Stimulated activated CD8-positive, alpha-beta memory T cell treated with anti-CD3 and anti-CD28 coated beads, Interleukin-12 subunit alpha, Interleukin-12 subunit beta, amount 100 ng/mL, for 24 hours (primary cell): ENCODE data around the gene KNCN.

Source experiments
- DNase-seq: peaks from one replicate; pipeline ENCODE4 v3.0.0-alpha.2; 2020; ENCODE audit errors: extremely low read depth

The KNCN gene

DNA sequence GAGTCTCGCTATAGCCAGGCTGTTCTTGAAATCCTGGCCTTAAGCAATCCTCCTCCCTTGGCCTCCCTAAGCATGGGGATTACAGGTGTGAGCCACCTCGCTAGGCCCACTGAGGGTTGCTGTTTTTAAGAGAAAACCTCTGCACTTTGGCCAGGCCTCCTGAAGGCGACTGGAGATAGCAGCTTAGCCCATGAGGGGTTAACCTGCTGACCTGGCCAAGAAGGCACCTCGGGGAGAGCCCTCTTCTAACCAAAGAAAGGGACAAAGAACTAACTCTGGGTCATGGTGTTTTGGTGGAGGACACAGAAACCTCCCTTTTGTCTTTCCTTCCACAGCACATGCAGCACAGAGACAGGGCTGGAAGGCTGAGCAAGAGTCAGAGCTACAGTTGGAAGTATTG is 17.7 kb upstream of the KNCN start:
- DNase-seq, result no peak

DNA sequence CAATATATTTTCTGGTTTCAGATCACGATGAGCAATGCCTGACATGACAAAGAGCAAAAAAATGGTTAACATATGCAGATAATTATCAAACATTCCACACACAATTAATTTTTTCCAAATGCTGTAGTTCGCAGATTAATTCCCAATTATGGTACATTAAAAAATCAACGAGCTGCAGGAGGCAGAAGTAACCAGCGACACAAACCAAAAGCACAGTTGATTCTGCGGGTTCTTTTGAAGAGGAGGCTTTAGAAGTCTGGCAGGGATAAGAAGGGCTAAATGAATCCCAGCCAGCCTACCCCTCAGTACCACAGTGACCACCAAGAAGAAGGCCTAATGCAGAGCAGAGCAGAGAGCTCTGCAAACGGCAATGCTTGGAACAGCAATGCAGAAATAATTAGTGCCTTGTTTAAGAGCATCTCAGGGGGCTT is 17.0 kb upstream of the KNCN start:
- DNase-seq, result no peak

DNA sequence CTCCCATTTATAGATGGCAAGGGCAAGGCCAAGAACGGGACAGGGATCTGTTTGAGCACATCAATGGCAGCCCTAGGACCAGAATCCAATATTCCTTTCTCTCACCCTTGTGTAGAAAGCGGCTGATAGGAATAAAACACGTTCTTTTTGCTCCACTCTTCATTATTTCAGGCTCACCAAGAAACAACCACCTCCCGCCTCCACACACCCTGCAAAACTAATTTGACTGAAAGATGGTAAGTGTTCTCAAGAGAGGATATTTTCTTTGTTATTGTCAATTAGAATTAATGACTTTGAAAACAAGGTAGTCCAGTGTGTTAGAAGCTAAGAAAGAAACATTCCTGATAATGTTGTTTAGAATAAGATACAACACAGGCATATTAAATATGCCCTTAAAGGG is 11.9 kb upstream of the KNCN start:
- no peak for DNase-seq

DNA sequence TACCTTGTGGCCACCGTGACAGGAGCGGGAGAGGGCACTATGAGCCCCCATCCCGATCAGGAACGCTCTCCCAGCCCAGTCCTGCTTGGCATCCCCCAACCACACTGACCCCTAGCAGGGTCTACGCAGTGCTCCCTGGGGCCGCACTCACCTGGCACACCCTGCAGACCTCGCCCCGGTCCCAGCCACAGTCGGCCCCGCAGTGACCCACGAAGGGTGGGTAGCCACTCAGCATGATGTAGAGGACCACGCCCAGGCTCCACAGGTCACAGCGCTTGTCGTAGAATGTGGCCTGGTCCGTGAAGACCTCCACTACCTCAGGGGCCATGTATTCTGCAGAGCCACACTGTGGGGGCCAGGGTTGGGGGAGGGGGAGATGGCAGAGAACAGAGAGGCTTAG is 11.1 kb upstream of the KNCN start:
- DNase-seq, result no peak

DNA sequence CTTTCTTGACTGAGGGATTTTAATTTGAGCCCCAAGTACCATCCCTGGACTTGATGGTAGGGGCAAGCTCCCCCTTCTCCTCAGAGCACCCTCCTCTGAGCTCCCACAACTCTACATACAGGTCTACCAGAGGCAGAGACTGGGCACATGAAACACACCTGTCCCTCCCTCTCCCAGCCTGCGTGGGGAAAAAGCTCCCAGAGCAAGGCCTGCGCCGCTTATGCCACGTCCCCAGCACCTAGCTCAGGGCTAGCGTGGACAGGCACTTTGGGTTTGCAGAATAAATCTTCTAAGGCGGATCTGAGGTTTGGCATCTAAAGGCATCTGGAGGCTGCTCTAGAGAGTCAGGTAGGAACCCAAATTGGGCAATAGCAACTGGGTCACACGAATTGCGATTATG is 7.5 kb upstream of the KNCN start:
- DNase-seq, result no peak

DNA sequence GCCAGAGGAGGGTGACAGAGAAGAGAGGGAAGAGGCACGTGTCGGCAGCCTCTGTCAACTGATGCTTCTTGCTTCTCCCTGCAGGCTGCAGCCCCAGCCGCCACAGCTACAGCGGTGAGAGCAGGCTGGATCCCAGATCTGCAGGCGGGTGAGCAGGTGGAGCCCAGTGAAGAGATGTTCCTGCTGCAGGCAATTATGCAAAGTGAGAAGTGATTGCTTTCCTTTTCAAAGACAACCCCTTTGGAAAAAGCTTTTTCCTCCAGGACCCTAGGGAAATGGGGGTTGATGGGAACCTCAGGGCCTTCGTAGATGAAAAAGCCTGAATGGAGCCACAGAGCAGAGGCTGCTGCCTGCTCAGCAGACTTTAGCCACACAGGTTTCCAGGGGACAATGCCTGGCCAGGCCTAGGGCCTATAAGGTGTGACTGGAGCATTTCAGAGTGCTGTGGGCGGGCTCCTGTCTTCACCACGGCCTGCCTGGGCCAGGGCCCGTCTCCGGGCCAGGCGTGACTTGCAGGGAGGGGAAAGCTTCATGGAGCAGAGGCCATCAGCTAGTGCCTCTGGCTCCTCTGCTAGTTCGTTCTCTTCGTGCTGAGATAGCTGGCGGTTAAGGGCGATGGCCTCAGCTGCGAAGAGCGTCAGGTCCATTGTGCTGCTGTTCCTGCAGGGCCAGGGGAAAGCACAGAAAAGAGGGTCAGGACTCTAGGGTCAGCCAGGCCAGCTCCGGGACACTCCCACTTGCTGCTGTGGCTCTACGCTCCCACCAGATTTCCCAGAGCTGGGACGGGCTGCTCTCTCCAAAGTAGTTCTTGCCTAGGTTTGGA is 6.9 kb upstream of the KNCN start:
- DNase-seq, result no peak

DNA sequence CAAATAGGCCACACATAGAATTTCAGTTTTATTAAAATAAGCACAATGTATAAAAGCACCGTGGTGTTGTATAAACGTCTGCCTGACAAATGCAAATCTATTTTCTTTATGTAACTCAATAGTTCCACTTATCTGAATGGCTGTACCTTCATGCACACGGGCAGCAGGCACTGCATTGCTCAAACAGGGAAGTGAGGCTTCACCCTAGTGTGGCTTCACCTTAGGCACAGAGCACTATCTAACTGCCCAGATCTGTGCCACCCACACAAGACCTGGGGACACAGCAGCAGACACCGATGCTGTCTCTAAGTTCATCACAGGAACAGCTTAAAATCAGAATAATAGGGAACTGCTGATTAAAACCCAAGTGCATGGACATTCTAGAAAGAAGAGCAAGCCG is 6.0 kb upstream of the KNCN start:
- no peak for DNase-seq

- DNase-seq, result no peak
These were observed 5.4 kb upstream of the KNCN start for GRCh38 chr1:46556822-46557221.

DNA sequence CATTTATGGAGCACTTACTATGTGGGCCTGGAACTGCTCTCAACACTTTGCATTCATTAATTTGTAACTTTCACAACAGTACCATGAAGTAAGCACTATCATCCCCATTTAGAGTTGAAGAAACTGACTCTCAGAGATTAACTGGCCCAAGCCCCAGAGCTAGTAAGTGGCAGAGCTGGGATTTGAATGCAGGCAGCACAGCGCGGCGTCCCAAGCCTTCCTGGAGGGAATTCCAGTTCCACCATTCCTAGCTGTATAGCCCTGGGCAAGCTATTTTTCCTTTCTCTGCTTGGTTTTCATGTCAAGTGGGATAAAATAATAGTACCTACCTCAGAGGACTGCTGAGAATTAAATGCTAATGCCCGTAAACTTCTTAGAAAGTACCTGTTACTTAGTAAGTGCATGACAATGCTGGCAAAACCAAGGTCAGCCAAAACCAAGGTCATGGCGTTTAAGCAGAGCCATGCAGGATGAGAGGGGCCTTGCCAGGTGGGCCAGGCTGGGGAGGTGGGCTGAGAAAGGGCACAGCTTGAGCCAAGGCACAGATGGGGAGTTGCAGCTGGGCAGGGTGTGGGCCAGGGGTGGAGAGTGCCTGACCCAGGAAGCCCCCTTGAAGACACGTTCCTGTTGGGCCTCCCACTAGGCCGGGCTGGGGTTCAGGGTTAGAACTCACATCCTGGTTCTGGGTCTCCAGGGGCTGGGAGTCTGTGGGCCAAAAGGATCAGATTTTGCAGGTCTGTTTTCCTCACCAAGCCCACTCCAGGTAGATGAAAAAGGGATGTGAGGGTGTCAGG is 4.6 kb upstream of the KNCN start:
- no peak for DNase-seq

GRCh38 chr1:46554597-46555381 is 3.3 kb upstream of the KNCN start:
- no peak for DNase-seq

DNA sequence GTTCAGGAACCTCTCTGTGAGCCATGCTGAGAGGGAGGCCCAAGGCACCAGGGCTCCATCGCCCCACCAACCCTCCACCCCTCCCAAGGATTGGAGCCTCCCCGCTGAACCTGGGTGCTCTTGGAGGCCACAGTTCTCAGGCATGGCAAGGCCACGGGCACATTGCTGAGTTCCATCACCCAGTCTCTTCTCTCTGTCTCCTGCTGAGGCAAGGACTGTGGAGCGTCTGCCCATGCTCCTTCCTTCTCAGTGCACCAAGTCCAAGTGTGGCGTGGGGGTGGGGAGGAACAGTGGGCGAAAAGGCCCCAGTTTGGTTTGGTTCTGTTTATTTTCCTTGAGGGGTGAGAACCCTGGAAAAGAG is 2.8 kb upstream of the KNCN start:
- no peak for DNase-seq

DNA sequence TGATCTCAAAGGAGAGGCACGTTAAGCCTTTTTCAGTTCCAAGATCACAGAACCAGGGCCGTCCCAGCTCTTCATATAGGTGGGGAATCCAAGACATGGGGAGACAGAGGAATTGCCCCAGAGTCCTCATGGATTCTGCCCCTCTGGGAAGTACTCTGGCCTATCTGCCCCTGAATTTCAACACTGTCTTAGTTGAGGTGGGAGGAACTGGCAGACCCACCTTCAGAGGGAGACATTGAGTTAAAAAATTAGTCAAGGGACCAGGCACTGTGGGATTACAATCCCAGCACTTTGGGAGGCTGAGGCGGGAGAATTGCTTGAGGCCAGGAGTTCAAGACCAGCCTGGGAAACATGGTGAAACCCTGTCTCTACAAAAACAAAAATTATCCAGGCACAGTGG is 2.1 kb upstream of the KNCN start:
- no peak for DNase-seq

DNA sequence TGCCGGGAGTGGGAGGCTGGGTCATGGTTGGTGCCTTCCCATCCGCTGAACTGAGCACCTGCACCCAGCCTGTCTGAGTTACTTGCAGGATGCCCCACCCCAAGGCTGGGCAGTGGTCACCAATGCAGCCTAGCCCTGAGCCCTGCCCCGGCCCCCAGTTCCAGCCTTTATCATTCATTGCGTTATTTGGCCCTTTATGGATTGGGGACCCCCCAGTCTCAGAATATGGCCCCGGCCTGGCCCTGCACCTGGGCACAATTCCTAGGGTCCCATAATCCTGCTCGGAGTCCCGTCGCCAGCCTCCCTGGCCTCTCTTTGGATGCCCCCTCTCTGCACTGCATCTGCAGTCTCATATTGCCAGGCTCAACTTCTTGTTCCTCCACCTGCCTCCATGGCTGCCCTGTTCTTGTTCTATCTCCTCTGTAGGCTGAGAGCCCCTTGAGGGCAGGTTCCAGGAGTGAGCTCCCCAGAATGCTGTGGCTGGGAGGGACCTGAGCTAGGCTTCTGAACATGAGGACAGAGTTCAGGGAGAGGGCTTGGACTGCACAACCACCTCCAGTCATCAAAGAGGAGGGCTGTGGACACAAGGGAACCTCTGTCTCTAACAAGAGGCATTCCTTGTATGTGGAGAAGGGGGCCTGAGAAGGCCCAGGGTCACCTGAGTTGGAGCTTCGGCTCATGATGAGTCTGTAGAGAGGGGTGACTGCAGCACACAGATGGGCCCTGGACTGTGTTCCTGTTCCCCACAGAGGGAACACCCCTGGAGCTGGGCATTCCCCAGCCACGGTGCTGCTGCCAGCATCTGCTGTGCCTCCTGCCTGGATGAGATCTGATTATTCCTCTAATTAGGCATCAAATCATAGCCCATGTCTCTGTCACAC is 1.1 kb upstream of the KNCN start:
- no peak for DNase-seq

GRCh38 chr1:46550751-46551231 is 656 bp downstream of the KNCN start:
- no peak for DNase-seq

GRCh38 chr1:46549697-46550681 is 1.5 kb downstream of the KNCN start:
- DNase-seq, result no peak

DNA sequence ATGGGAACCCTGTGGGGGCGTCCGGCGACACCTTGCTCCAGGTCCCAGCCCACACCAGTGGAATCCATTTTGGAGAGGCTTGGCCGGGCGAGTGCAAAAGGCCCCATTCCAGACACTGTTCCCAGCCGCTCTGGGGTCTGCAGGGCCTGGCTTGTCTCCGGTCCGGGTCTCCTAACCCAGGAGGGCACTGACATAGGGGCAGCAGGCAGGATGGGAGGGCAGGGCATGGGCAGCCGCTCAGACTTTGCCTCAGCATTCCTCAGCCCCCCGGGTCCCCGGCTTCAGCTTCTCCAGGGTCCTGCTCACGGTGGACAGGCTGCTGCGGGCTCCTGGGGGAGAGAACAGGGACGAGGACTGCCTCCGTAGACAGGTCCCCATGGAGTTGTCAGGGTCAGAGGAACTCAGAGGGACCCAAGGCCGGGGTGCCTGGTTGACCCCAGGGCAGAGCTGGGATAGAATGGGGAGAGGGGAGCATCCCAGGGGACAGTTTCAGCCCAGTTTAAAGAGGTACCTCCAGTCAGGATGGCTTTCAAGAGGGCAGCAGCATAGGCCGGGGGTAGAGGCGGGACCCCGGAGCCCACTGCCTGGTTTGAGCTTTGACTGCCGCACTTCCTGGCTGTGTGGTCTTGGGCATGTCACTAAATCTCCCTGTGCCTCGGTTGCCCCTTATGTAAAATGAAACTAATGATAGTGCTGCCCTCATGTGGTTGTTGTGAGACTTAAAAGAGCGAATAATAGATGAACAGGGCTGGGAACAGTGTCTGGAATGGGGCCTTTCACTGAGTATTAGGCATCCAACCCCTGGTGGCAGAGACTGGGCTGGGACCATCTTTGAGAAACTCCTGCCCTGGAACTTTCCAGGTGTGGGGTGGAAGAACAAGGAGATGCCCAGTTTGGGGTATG is 3.7 kb downstream of the KNCN start:
- DNase-seq, result no peak

GRCh38 chr1:46546210-46546609 is 5.2 kb downstream of the KNCN start:
- DNase-seq, result no peak

DNA sequence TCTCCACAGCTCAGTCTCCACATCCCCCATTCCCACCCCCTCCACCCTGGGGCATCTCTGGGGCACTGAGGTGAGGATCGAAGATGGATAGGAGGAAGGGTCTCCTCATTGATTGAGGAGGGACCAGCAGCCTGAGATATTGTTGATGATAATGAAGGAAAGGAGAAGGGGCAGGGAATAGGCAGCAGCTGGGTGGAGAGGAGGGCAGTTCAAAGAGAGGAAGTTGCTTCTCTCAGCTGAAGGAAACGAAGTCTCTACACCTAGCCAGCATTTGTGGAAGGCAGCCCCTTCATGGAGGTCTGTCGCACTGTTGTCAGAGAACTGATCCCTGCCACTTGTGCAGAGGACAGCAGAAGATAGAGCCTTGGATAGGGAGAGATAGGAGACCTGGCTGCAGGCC is 5.7 kb downstream of the KNCN start:
- DNase-seq, result no peak
